ENCODE results near the gene ITGAL. TPM values are rescaled to one million over a fixed set of nuclear protein-coding genes. Genes with fewer than 3 reads are reported as not detected.

ITGAL gene
- total and polyA plus RNA-seq, 4 donors, result 4.3 to 11.8 (median 6.9) TPM

DNA sequence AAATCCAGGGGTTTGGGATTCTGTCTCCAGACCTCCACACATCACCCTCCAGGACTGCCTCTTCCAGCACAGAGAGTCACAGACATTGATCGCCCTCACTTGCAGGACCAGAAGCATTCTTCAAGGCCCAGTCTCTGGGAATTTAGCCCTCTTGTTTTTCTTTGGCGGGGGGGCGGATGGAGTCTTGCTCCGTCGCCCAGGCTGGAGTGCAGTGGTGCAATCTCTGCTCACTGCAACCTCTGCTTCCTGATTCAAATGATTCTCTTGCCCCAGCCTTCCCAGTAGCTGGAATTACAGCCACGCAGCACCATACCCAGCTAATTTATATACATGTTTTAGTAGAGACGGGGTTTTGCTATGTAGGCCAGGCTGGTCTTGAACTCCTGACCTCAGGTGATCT lies 8.5 kb upstream of the ITGAL start:
- DNase-seq (ENCODE audit: low spot score), result no peak
- Histone ChIP-seq H3K27ac (ENCODE audit: low read depth in 1 of 2, low read length in 2 of 2) (no peak overlapping the region), H3K9me3 (ENCODE audit: control insufficient read depth in 4 of 4, low read length in 3 of 4) (no peaks in the 10 kb centered on the region), H3K4me1 (ENCODE audit: control insufficient read depth in 4 of 4, insufficient read depth in 4 of 4, low read length in 3 of 4) (peaks cover 0 to 4% (median 0%) of the 10 kb centered on the region in 4 donors), H3K36me3 (ENCODE audit: control insufficient read depth in 4 of 4, insufficient read depth in 3 of 4, low read depth in 1 of 4, low read length in 3 of 4) (no peaks in the 10 kb centered on the region), H3K27me3 (ENCODE audit: control insufficient read depth in 4 of 4, insufficient read depth in 4 of 4, low read length in 3 of 4) (no peaks in the 10 kb centered on the region), H3K9ac (ENCODE audit: low read depth in 1 of 2, low read length in 2 of 2) (no peak overlapping the region), H3K4me3 (ENCODE audit: low read depth in 1 of 3, low read length in 3 of 3) (no peak overlapping the region)
- WGBS, result 93% methylated on average over 7 of the region's 7 CpGs
- TF ChIP-seq HNF4A (conservative IDR thresholded peaks at IDR 0.05) (no peak), REST (IDR thresholded peaks at IDR 0.05) (no peak), ZBTB33 (IDR thresholded peaks at IDR 0.05) (no peak), GABPA (IDR thresholded peaks at IDR 0.05 in 1 of 2, conservative IDR thresholded peaks at IDR 0.05 in 1 of 2) (no peak), SP1 (IDR thresholded peaks at IDR 0.05) (no peak), HNF4G (IDR thresholded peaks at IDR 0.05) (no peak), EGR1 (IDR thresholded peaks at IDR 0.05; ENCODE audit: low read depth in 2 of 2) (no peak), NR2F2 (IDR thresholded peaks at IDR 0.05) (no peak), TAF1 (conservative IDR thresholded peaks at IDR 0.05) (no peak), RAD21 (IDR thresholded peaks at IDR 0.05) (no peak), RXRA (IDR thresholded peaks at IDR 0.05) (no peak)
- TF ChIP-seq, protein P1, sequence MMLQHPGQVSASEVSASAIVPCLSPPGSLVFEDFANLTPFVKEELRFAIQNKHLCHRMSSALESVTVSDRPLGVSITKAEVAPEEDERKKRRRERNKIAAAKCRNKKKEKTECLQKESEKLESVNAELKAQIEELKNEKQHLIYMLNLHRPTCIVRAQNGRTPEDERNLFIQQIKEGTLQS (IDR thresholded peaks at IDR 0.05), result no peak

DNA sequence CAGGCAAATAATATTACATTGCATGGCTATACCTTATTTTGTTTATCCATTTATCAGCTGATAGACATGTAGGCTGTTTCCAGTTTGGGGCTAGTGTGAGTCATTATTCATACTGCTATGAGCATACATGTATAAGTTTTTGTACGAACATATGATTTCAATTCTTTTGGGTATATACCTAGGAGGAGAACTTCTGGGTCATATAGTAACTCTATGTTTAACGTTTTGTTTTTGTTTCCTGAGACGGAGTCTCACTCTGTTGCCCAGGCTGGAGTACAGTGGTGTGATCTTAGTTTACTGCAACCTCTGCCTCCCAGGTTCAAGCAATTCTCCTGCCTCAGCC lies 2.4 kb upstream of the ITGAL start:
- TF ChIP-seq HNF4A (conservative IDR thresholded peaks at IDR 0.05), result no peak
- TF ChIP-seq YY1 (IDR thresholded peaks at IDR 0.05), result no peak
- TF ChIP-seq SP1 (IDR thresholded peaks at IDR 0.05), result no peak
- TF ChIP-seq RXRA (IDR thresholded peaks at IDR 0.05), result no peak
- TF ChIP-seq GABPA (IDR thresholded peaks at IDR 0.05 in 1 of 2, conservative IDR thresholded peaks at IDR 0.05 in 1 of 2), result no peak
- no peak for TF ChIP-seq NR2F2 (IDR thresholded peaks at IDR 0.05)
- no peak for TF ChIP-seq FOXA2 (IDR thresholded peaks at IDR 0.05)
- no peak for TF ChIP-seq EGR1 (IDR thresholded peaks at IDR 0.05; ENCODE audit: low read depth in 2 of 2)
- TF ChIP-seq HNF4G (IDR thresholded peaks at IDR 0.05), result no peak
- TF ChIP-seq, protein P1 (IDR thresholded peaks at IDR 0.05), result no peak
- 85% methylated on average over 3 of the region's 3 CpGs for WGBS
- Histone ChIP-seq H3K27ac (ENCODE audit: low read depth in 1 of 2, low read length in 2 of 2) (no peak overlapping the region), H3K9ac (ENCODE audit: low read depth in 1 of 2, low read length in 2 of 2) (no peak overlapping the region), H3K9me3 (ENCODE audit: control insufficient read depth in 4 of 4, low read length in 3 of 4) (no peaks in the 10 kb centered on the region), H3K4me3 (ENCODE audit: low read depth in 1 of 3, low read length in 3 of 3) (no peak overlapping the region), H3K27me3 (ENCODE audit: control insufficient read depth in 4 of 4, insufficient read depth in 4 of 4, low read length in 3 of 4) (no peaks in the 10 kb centered on the region), H3K4me1 (ENCODE audit: control insufficient read depth in 4 of 4, insufficient read depth in 4 of 4, low read length in 3 of 4) (peaks cover 4 to 12% (median 8%) of the 10 kb centered on the region in 4 donors), H3K36me3 (ENCODE audit: control insufficient read depth in 4 of 4, insufficient read depth in 3 of 4, low read depth in 1 of 4, low read length in 3 of 4) (no peaks in the 10 kb centered on the region)
- DNase-seq (ENCODE audit: low spot score), result no peak
